OCI-LY3 (cell line): ENCODE results near the gene ZSWIM6.

Source experiments
- CTCF ChIP-seq: fragments of 200-600, 300-600 bp; sonication (generic); IDR thresholded peaks from 2 replicates; pipeline ENCODE4 v1.5.1; 2014; ENCODE audit warnings: antibody characterized with exemption, low read length, low read depth
- EZH2phosphoT487 ChIP-seq: fragments of 200-600 bp; shearing (Covaris generic); IDR thresholded peaks from 2 replicates; pipeline ENCODE4 v1.6.1; 2018; ENCODE audit warnings: antibody characterized with exemption, mixed run types, low read depth

- TF ChIP-seq CTCF (no peak), EZH2phosphoT487 (no peak)
These were observed 73.6 kb downstream of the ZSWIM6 start for GRCh38 chr5:61405511-61406295.
